Measurements from ENCODE around the gene CBX4. TPM values are rescaled to one million over a fixed set of nuclear protein-coding genes. Genes with fewer than 3 reads are reported as not detected.

CBX4 gene
- total RNA-seq, 4 donors from 2014 or later: 3.0 to 9.0 (median 5.3) TPM

DNA sequence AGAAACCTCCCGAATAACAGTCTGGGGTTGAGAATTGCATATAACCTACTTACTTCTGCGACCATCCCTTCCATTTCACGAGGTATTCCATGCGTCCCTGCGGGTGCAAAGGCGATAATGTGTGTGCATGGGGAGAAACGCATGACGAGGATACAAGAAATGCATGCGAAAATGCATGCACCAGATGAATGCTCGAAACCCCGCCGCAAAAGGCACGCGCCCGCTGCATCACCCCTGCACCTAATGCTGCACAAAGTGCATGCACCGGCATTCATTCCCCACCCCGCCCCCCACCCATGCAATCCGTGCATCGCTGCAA is 42.8 kb downstream of the CBX4 start:
- peaks cover 17 to 44% of the 10 kb centered on the region in 2 donors for H3K4me1 ChIP-seq
- no peak for ATAC-seq
- peak overlapping the region; percentile 74 to 82 (median 78) for H3K27ac ChIP-seq
- H3K4me3 ChIP-seq: peak overlapping the region; percentile 66 to 87 (median 76)
- TF ChIP-seq, protein P1, sequence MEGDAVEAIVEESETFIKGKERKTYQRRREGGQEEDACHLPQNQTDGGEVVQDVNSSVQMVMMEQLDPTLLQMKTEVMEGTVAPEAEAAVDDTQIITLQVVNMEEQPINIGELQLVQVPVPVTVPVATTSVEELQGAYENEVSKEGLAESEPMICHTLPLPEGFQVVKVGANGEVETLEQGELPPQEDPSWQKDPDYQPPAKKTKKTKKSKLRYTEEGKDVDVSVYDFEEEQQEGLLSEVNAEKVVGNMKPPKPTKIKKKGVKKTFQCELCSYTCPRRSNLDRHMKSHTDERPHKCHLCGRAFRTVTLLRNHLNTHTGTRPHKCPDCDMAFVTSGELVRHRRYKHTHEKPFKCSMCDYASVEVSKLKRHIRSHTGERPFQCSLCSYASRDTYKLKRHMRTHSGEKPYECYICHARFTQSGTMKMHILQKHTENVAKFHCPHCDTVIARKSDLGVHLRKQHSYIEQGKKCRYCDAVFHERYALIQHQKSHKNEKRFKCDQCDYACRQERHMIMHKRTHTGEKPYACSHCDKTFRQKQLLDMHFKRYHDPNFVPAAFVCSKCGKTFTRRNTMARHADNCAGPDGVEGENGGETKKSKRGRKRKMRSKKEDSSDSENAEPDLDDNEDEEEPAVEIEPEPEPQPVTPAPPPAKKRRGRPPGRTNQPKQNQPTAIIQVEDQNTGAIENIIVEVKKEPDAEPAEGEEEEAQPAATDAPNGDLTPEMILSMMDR (IDR thresholded peaks at IDR 0.05 in 4 of 5, conservative IDR thresholded peaks at IDR 0.05 in 1 of 5): no peak
- no peak for TF ChIP-seq POLR2A (IDR thresholded peaks at IDR 0.05)
- no peaks in the 10 kb centered on the region for H3K36me3 ChIP-seq
- DNase-seq: no peak
- no peaks in the 10 kb centered on the region for H3K9me3 ChIP-seq
- H3K27me3 ChIP-seq: peaks cover 64 to 65% (median 65%) of the 10 kb centered on the region in 3 donors
- in situ Hi-C loops (cut with MboI; ENCODE audit: low sequenced_read_pairs in 4 of 4) (no loop called here), intact Hi-C loops (cut with DNase I; ENCODE audit: low total_unique reads) (no loop called here)

DNA sequence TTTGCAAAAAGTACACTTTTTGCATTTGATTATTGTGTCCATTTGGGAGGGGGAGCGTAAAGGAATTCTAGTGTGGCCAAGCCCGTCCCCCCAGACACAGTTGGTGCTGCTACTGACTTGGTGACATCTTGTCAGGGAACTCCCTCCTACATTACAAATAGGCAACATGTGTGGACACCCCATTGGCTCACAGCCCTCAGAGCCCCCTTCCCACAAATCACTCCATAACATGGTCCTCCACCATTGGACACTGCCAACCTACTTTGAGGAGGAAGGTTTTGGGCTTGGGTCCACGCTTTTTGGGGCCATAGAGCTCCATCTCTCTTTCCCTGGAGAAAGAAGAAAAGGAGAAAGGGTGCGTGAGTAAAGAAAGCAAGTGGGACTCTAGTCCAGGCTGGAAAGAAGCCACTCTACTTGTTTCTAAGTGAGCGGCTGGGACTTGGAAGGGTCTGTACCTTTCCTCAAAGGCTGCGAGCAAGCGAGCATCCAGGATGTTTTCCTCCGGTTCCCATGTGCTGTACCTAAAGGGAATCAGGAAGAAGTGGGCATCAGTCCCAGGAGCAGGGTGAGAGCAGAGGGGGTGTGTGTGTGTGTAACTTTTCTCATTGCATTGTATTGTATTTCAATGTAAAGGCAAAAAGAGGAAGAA is 43.3 kb downstream of the CBX4 start:
- no peak for DNase-seq
- intact Hi-C loops (cut with DNase I; ENCODE audit: low total_unique reads): no loop called here

DNA sequence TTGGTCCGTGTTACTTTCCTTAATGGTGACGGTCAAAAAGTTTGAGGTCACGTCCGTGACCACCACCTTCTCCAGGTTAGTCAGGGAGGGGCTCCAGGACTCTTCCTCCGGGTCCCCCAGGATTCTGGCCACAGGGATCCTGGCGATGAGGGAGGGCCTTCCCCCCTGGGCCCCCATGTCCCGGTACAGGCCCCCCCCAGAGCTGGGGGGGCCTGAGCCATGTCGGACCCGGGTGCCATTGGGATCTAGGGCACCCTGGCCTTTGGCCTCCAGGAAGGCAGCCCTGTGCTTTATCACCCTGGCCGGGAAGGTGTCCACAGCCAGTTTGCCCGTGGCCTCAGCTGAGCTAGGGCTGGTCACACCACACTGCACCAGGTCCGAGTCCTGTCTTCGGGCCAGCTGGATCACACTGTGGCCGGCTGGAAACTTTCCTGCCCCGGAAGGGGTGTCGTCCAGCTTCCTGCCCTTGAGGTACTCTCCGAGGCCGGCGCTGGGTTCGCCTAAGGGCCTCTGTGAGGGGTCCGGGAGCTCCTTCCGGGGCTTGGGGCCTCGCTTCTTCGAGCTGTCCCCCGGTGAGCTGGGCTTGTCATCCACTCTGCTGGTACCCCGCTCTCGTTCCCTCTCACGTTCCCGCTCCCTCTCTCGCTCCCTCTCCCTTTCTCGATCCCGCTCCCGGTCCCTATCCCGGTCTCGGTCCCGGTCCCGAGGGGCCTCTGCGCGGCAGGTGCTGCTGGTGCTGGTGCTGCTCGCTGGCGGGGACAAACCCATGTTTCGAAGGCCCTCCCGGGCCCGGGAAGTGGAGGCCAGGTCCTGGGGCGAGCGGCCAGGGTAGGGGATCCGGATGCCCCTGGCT is 44.4 kb downstream of the CBX4 start:
- TF ChIP-seq, protein P1 (IDR thresholded peaks at IDR 0.05 in 4 of 5, conservative IDR thresholded peaks at IDR 0.05 in 1 of 5): no peak
- TF ChIP-seq POLR2A (IDR thresholded peaks at IDR 0.05): no peak
- no peaks in the 10 kb centered on the region for H3K36me3 ChIP-seq
- H3K4me1 ChIP-seq: peaks cover 11 to 40% of the 10 kb centered on the region in 2 donors
- intact Hi-C loops (cut with DNase I; ENCODE audit: low total_unique reads): loop anchor here (5.0 kb wide), 1 partner anchor 122 kb away; no protein-coding TSS in a partner anchor
- in situ Hi-C loops (cut with MboI; ENCODE audit: low sequenced_read_pairs in 4 of 4): no loop called here
- ATAC-seq (no peak), DNase-seq (no peak)
- no peak overlapping the region for H3K27ac ChIP-seq
- H3K27me3 ChIP-seq: peaks cover 64 to 65% (median 65%) of the 10 kb centered on the region in 3 donors
- H3K4me3 ChIP-seq: no peak overlapping the region
- no peaks in the 10 kb centered on the region for H3K9me3 ChIP-seq

More for the DNA sequence above, 43.3 kb downstream of the CBX4 start:
- Histone ChIP-seq H3K9me3 (no peaks in the 10 kb centered on the region), H3K36me3 (no peaks in the 10 kb centered on the region), H3K27ac (no peak overlapping the region), H3K4me1 (peaks cover 16 to 40% of the 10 kb centered on the region in 2 donors), H3K4me3 (peak overlapping the region; percentile 66 to 87 (median 76)), H3K27me3 (peaks cover 64 to 65% (median 65%) of the 10 kb centered on the region in 3 donors)
- no peak for ATAC-seq
- in situ Hi-C loops (cut with MboI; ENCODE audit: low sequenced_read_pairs in 4 of 4): no loop called here
- TF ChIP-seq POLR2A (IDR thresholded peaks at IDR 0.05): no peak
- TF ChIP-seq, protein P1 (IDR thresholded peaks at IDR 0.05 in 4 of 5, conservative IDR thresholded peaks at IDR 0.05 in 1 of 5): no peak

DNA sequence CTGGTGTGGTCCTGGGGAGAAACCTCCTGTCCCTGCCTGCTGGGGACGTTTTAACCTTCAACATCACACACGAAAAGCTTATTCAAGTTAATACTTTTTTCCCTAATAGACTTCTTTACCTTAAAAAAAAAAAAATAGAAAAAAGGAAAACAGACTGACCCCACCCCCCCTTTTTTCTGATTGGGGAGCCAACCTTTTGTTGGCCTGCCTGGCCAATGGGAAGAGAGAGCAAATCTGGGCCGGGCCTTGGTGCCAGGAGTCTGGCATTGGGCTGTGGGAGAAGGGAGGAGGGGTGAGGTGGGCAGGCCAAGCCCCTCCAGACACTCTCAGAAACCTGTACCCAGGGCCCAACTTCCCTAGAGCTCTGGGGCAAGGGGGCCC is 45.3 kb downstream of the CBX4 start:
- no peak for TF ChIP-seq POLR2A (IDR thresholded peaks at IDR 0.05)
- TF ChIP-seq, protein P1 (IDR thresholded peaks at IDR 0.05 in 4 of 5, conservative IDR thresholded peaks at IDR 0.05 in 1 of 5): no peak
- Histone ChIP-seq H3K36me3 (no peaks in the 10 kb centered on the region), H3K27ac (no peak overlapping the region), H3K4me1 (peaks cover 11 to 40% of the 10 kb centered on the region in 2 donors), H3K4me3 (no peak overlapping the region), H3K9me3 (no peaks in the 10 kb centered on the region), H3K27me3 (peaks cover 62 to 65% (median 65%) of the 10 kb centered on the region in 3 donors)
- in situ Hi-C loops (cut with MboI; ENCODE audit: low sequenced_read_pairs in 4 of 4) (no loop called here), intact Hi-C loops (cut with DNase I; ENCODE audit: low total_unique reads) (loop anchor here (5.0 kb wide), 1 partner anchor 123 kb away; no protein-coding TSS in a partner anchor)
- ATAC-seq (no peak), DNase-seq (no peak)

Measured in gastrocnemius medialis (tissue), 4 donors.